ENCODE measurements around the gene STYK1. TPM values are rescaled to one million over a fixed set of nuclear protein-coding genes. Genes with fewer than 3 reads are reported as not detected.

STYK1 gene
- total and polyA plus RNA-seq, 9 of the 15 experiments (the other 6 are each of a cell fraction or from before 2014, with no cell fraction given) = 0.31 to 1.8 (median 0.64) TPM

GRCh38 chr12:10623131-10623530 lies 50.7 kb downstream of the STYK1 start (continued):
- TF ChIP-seq ETS1 (conservative IDR thresholded peaks at IDR 0.05; ENCODE audit: control insufficient read depth, low read depth, low read length) = no peak
- TF ChIP-seq COPS2 (conservative IDR thresholded peaks at IDR 0.05) = no peak
- TF ChIP-seq ZNF696 (CRISPR knock-in tag; conservative IDR thresholded peaks at IDR 0.05) = no peak
- TF ChIP-seq SAFB2 (IDR thresholded peaks at IDR 0.05; ENCODE audit: borderline replicate concordance, low read depth, low read length, severe bottlenecking) = no peak
- no peak for TF ChIP-seq KDM5B (IDR thresholded peaks at IDR 0.05; ENCODE audit: insufficient replicate concordance, low read depth, low read length)
- TF ChIP-seq RREB1 (CRISPR knock-in tag; IDR thresholded peaks at IDR 0.05) = no peak

All from K562 (cell line).